ENCODE measurements around the gene TMCO1.

The TMCO1 gene

DNA sequence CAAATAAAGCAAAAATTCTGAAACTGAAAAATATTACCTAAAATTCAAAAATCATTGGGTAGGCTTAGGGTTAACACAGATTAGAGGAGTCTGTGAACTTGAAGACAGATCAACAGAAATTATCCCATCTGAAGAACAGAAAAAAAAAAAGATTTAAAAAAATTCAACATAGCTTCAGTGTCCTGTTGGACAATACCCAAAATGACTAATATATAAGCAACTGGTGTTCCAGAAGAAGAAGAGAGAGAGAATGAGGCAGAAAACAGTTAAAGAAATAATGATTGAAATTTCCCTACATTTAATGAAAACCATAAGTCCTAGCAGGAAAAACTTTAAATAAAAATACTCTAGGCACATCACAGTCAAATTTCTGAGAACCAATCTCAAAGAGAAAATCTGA, 31.5 kb downstream of the TMCO1 start:
- Histone ChIP-seq H2BK120ac (ENCODE audit: insufficient read depth, low read length, poor library complexity) (no peak overlapping the region), H3K4me3 (ENCODE audit: low read depth, low read length) (no peak overlapping the region), H3K23ac (ENCODE audit: low read length) (no peak overlapping the region), H2BK5ac (ENCODE audit: low read depth, low read length, poor library complexity) (no peak overlapping the region), H2BK12ac (ENCODE audit: low read length) (no peak overlapping the region), H3K4ac (ENCODE audit: low read depth, low read length) (no peak overlapping the region), H3K36me3 (ENCODE audit: control insufficient read depth in 1 of 2, insufficient read depth in 2 of 2, low read length in 2 of 2) (peaks cover 4 to 13% of the 10 kb centered on the region in 2 experiments), H3K79me2 (ENCODE audit: control insufficient read depth, insufficient read depth, low read length, poor library complexity) (no peaks in the 10 kb centered on the region), H3K4me1 (ENCODE audit: control insufficient read depth in 1 of 2, insufficient read depth in 2 of 2, low read length in 2 of 2) (no peaks in the 10 kb centered on the region), H4K91ac (ENCODE audit: low read depth, low read length) (no peak overlapping the region), H3K79me1 (ENCODE audit: low read length) (no peaks in the 10 kb centered on the region), H3K4me2 (ENCODE audit: low read length) (no peak overlapping the region), H3K14ac (ENCODE audit: low read length) (no peak overlapping the region), H3K27me3 (ENCODE audit: insufficient read depth, low read length) (no peaks in the 10 kb centered on the region), H2AFZ (ENCODE audit: insufficient read depth, low read length, poor library complexity) (no peak overlapping the region), H3K27ac (ENCODE audit: low read depth, low read length) (no peak overlapping the region), H4K12ac (ENCODE audit: low read depth, low read length) (no peak overlapping the region), H3K9me3 (ENCODE audit: insufficient read depth, low read depth, low read length) (no peaks in the 10 kb centered on the region), H2AK5ac (ENCODE audit: low read length) (no peak overlapping the region), H3K9ac (ENCODE audit: low read length) (no peak overlapping the region), H3K18ac (ENCODE audit: low read length) (no peak overlapping the region), H4K8ac (ENCODE audit: low read depth, low read length) (no peak overlapping the region)
- no peak for DNase-seq

DNA sequence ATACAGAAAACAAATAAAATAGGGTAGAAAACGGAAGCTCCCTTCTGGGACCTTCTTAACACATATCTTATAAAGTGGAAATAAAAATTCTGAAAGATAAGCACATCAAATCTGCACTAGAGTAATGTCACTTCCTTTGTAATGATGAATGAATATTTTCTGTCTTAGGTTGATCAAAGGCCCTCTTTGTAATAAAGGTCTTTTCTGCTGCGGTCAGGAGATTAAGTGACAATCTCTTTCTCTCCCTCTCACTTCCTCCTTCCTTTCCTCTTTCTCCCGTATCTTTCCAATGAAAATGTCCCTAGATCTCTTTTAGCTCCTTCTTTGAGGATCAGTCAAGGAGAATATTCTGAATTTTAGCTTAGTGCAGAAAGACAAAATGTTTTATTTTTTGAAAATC, 33.8 kb downstream of the TMCO1 start:
- Histone ChIP-seq H3K4me3 (ENCODE audit: low read depth, low read length) (no peak overlapping the region), H3K9ac (ENCODE audit: low read length) (no peak overlapping the region), H2AK5ac (ENCODE audit: low read length) (no peak overlapping the region), H2BK12ac (ENCODE audit: low read length) (no peak overlapping the region), H2BK5ac (ENCODE audit: low read depth, low read length, poor library complexity) (no peak overlapping the region), H2BK120ac (ENCODE audit: insufficient read depth, low read length, poor library complexity) (no peak overlapping the region), H3K79me1 (ENCODE audit: low read length) (no peaks in the 10 kb centered on the region), H3K9me3 (ENCODE audit: insufficient read depth, low read depth, low read length) (no peaks in the 10 kb centered on the region), H3K18ac (ENCODE audit: low read length) (no peak overlapping the region), H4K91ac (ENCODE audit: low read depth, low read length) (no peak overlapping the region), H3K4ac (ENCODE audit: low read depth, low read length) (no peak overlapping the region), H3K4me1 (ENCODE audit: control insufficient read depth in 1 of 2, insufficient read depth in 2 of 2, low read length in 2 of 2) (no peaks in the 10 kb centered on the region), H3K27me3 (ENCODE audit: insufficient read depth, low read length) (no peaks in the 10 kb centered on the region), H4K12ac (ENCODE audit: low read depth, low read length) (no peak overlapping the region), H3K14ac (ENCODE audit: low read length) (no peak overlapping the region), H2AFZ (ENCODE audit: insufficient read depth, low read length, poor library complexity) (no peak overlapping the region), H3K4me2 (ENCODE audit: low read length) (no peak overlapping the region), H3K23ac (ENCODE audit: low read length) (no peak overlapping the region), H3K36me3 (ENCODE audit: control insufficient read depth in 1 of 2, insufficient read depth in 2 of 2, low read length in 2 of 2) (peaks cover 2 to 3% of the 10 kb centered on the region in 2 experiments), H3K27ac (ENCODE audit: low read depth, low read length) (no peak overlapping the region), H3K79me2 (ENCODE audit: control insufficient read depth, insufficient read depth, low read length, poor library complexity) (no peaks in the 10 kb centered on the region), H4K8ac (ENCODE audit: low read depth, low read length) (no peak overlapping the region)
- no CpG with 5 or more reads among the region's 3 CpGs for WGBS (ENCODE audit: extremely low coverage, insufficient coverage, insufficient read length)
- no peak for DNase-seq

DNA sequence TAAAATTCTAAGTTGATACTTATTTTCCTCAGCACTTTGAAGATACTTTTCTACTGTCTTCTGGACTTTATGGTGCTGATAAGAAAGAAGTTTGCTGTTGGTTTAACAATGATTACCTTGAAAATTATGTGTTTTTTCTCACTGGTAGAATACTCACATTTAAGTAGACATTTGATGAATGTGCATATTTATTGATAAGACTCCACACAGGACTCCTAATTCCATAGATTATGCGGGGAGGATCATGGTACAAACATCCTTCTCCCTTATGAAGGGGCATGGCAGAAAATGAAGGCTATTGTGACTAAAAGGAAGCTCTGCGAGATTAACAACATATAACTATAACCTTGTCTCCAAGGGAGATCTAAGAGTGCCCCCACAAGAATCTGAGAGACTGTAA, 41.8 kb downstream of the TMCO1 start:
- no CpG with 5 or more reads among the region's 2 CpGs for WGBS (ENCODE audit: extremely low coverage, insufficient coverage, insufficient read length)
- no peaks in the 10 kb centered on the region for H3K79me1 ChIP-seq (ENCODE audit: low read length)

DNA sequence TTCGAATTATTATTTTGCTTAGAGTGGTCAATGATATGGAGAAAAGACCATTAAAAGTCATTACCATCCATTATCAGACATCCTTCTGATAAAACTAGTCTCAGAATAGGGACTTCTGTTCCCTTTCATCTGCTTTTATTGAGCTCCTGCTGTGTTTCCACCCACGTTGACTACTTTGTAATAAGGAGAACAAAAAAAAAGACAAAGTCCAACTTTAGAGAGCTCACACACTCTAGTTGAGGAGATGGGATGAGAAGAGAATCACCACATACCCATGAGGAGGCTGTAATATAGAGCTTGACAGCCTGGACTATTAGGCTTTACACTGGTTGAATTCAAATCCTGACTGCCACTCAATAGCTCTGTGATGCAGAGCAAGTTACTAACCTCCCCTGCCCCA, 42.5 kb downstream of the TMCO1 start:
- Histone ChIP-seq H3K27ac (ENCODE audit: low read depth, low read length) (no peak overlapping the region), H4K91ac (ENCODE audit: low read depth, low read length) (no peak overlapping the region), H3K4me1 (ENCODE audit: control insufficient read depth in 1 of 2, insufficient read depth in 2 of 2, low read length in 2 of 2) (no peaks in the 10 kb centered on the region), H3K9ac (ENCODE audit: low read length) (no peak overlapping the region), H2AK5ac (ENCODE audit: low read length) (no peak overlapping the region), H3K79me1 (ENCODE audit: low read length) (no peaks in the 10 kb centered on the region), H3K18ac (ENCODE audit: low read length) (no peak overlapping the region), H2BK5ac (ENCODE audit: low read depth, low read length, poor library complexity) (no peak overlapping the region), H3K4me2 (ENCODE audit: low read length) (no peak overlapping the region), H3K79me2 (ENCODE audit: control insufficient read depth, insufficient read depth, low read length, poor library complexity) (no peaks in the 10 kb centered on the region), H2AFZ (ENCODE audit: insufficient read depth, low read length, poor library complexity) (no peak overlapping the region), H3K4me3 (ENCODE audit: low read depth, low read length) (no peak overlapping the region), H3K9me3 (ENCODE audit: insufficient read depth, low read depth, low read length) (no peaks in the 10 kb centered on the region), H3K4ac (ENCODE audit: low read depth, low read length) (no peak overlapping the region), H3K23ac (ENCODE audit: low read length) (no peak overlapping the region), H2BK12ac (ENCODE audit: low read length) (no peak overlapping the region), H3K27me3 (ENCODE audit: insufficient read depth, low read length) (no peaks in the 10 kb centered on the region), H4K8ac (ENCODE audit: low read depth, low read length) (no peak overlapping the region), H2BK120ac (ENCODE audit: insufficient read depth, low read length, poor library complexity) (no peak overlapping the region), H4K12ac (ENCODE audit: low read depth, low read length) (no peak overlapping the region), H3K14ac (ENCODE audit: low read length) (no peak overlapping the region), H3K36me3 (ENCODE audit: control insufficient read depth in 1 of 2, insufficient read depth in 2 of 2, low read length in 2 of 2) (peaks cover 2 to 3% of the 10 kb centered on the region in 2 experiments)
- no CpG with 5 or more reads among the region's 2 CpGs for WGBS (ENCODE audit: extremely low coverage, insufficient coverage, insufficient read length)
- DNase-seq, result no peak

More for the DNA sequence above, 41.8 kb downstream of the TMCO1 start:
- no peak overlapping the region for H3K14ac ChIP-seq (ENCODE audit: low read length)
- no peak overlapping the region for H3K23ac ChIP-seq (ENCODE audit: low read length)
- no peak overlapping the region for H4K12ac ChIP-seq (ENCODE audit: low read depth, low read length)
- H3K27ac ChIP-seq (ENCODE audit: low read depth, low read length), result no peak overlapping the region
- no peak overlapping the region for H3K4me2 ChIP-seq (ENCODE audit: low read length)
- H2BK5ac ChIP-seq (ENCODE audit: low read depth, low read length, poor library complexity), result no peak overlapping the region
- DNase-seq, result peak in 1 of 2 donors; percentile 66
- H2AK5ac ChIP-seq (ENCODE audit: low read length), result no peak overlapping the region
- H2BK120ac ChIP-seq (ENCODE audit: insufficient read depth, low read length, poor library complexity), result no peak overlapping the region
- no peak overlapping the region for H4K8ac ChIP-seq (ENCODE audit: low read depth, low read length)
- H3K18ac ChIP-seq (ENCODE audit: low read length), result no peak overlapping the region
- H3K27me3 ChIP-seq (ENCODE audit: insufficient read depth, low read length), result no peaks in the 10 kb centered on the region
- H3K36me3 ChIP-seq (ENCODE audit: control insufficient read depth in 1 of 2, insufficient read depth in 2 of 2, low read length in 2 of 2), result peaks cover 2 to 3% of the 10 kb centered on the region in 2 experiments
- H3K9ac ChIP-seq (ENCODE audit: low read length), result no peak overlapping the region
- no peaks in the 10 kb centered on the region for H3K9me3 ChIP-seq (ENCODE audit: insufficient read depth, low read depth, low read length)
- H2AFZ ChIP-seq (ENCODE audit: insufficient read depth, low read length, poor library complexity), result no peak overlapping the region
- no peak overlapping the region for H4K91ac ChIP-seq (ENCODE audit: low read depth, low read length)
- H2BK12ac ChIP-seq (ENCODE audit: low read length), result no peak overlapping the region
- H3K4me1 ChIP-seq (ENCODE audit: control insufficient read depth in 1 of 2, insufficient read depth in 2 of 2, low read length in 2 of 2), result no peaks in the 10 kb centered on the region
- H3K4ac ChIP-seq (ENCODE audit: low read depth, low read length), result no peak overlapping the region
- H3K4me3 ChIP-seq (ENCODE audit: low read depth, low read length), result no peak overlapping the region
- H3K79me2 ChIP-seq (ENCODE audit: control insufficient read depth, insufficient read depth, low read length, poor library complexity), result no peaks in the 10 kb centered on the region
